H1 (cell line): ENCODE measurements around the gene STARD7. TPM values are rescaled to one million over a fixed set of nuclear protein-coding genes. Genes with fewer than 3 reads are reported as not detected.

Source experiments
- CTCF ChIA-PET: fragments of 300-600 bp; sonication (Branson Sonifier 250); formaldehyde crosslinking; loops from one replicate; lab custom pipeline; 2021; ENCODE audit not compliant: partially characterized antibody; lab: Charles Lee
- POLR2A ChIA-PET: fragments of 300-600 bp; sonication (Branson Sonifier 250); formaldehyde crosslinking; loops from one replicate; lab custom pipeline; 2021; ENCODE audit warnings: inconsistent platforms; ENCODE audit not compliant: partially characterized antibody; lab: Charles Lee
- DNase-seq, 2 experiments: peaks; one replicate each; pipeline versions ENCODE4 v3.0.0 to v3.0.0-alpha.2; 2010 to 2022; ENCODE audit warnings: low spot score in 2 of 2, low read depth in 1 of 2, mixed read lengths in 1 of 2
- FAIRE-seq: peaks from 2 replicates; lab custom pipeline; 2011; peaks lifted over from hg19 to GRCh38; lab: Jason Lieb, UNC
- H2AFZ ChIP-seq: 2 replicates; pipeline ENCODE4 v1.8.1; 2012; ENCODE audit warnings: low read length, inconsistent platforms
- H2AK5ac ChIP-seq: 2 replicates; pipeline ENCODE4 v1.6.1; 2013; ENCODE audit warnings: low read depth, low read length
- H2BK120ac ChIP-seq: replicated peaks from 2 replicates; pipeline ENCODE3; 2013; ENCODE audit warnings: low read depth, low read length, inconsistent platforms
- H2BK12ac ChIP-seq: 2 replicates; pipeline ENCODE4 v1.6.1; 2013; ENCODE audit warnings: low read depth, low read length
- H2BK15ac ChIP-seq: 2 replicates; pipeline ENCODE4 v1.6.1; 2013; ENCODE audit warnings: low read length
- H2BK20ac ChIP-seq: 2 replicates; pipeline ENCODE4 v1.6.1; 2013; ENCODE audit warnings: low read length
- H2BK5ac ChIP-seq: 2 replicates; pipeline ENCODE4 v1.6.1; 2013; ENCODE audit warnings: low read depth, low read length
- H3K14ac ChIP-seq: 2 replicates; pipeline ENCODE4 v1.6.1; 2013; ENCODE audit warnings: inconsistent platforms; ENCODE audit not compliant: insufficient read length
- H3K18ac ChIP-seq: 2 replicates; pipeline ENCODE4 v1.6.1; 2013; ENCODE audit warnings: low read length; ENCODE audit errors: extremely low read depth
- H3K23ac ChIP-seq: 2 replicates; pipeline ENCODE4 v1.6.1; 2013; ENCODE audit warnings: inconsistent platforms; ENCODE audit not compliant: insufficient read length
- H3K23me2 ChIP-seq: 2 replicates; pipeline ENCODE4 v1.6.1; 2013; ENCODE audit warnings: low read depth, low read length
- H3K27ac ChIP-seq: 2 replicates; pipeline ENCODE4 v1.6.1; 2011; ENCODE audit warnings: low read depth, low read length, inconsistent platforms
- H3K27me3 ChIP-seq, 4 experiments: replicated peaks in 1 of 4; 1 replicate in 1 of 4; 2 replicates in 3 of 4; pipeline versions ENCODE4 v1.6.1 to v1.8.1; 2011 to 2013; ENCODE audit warnings: low read length in 3 of 4, mild to moderate bottlenecking in 3 of 4, inconsistent platforms in 2 of 4, mixed read lengths in 2 of 4, moderate library complexity in 1 of 4; ENCODE audit not compliant: control insufficient read depth in 3 of 4, insufficient read depth in 3 of 4; ENCODE audit errors: extremely low read depth in 1 of 4
- H3K36me3 ChIP-seq, 4 experiments: 2 replicates each; pipeline versions ENCODE4 v1.6.1 to v1.8.1; 2011 to 2013; ENCODE audit warnings: mild to moderate bottlenecking in 4 of 4, low read length in 3 of 4, moderate library complexity in 2 of 4, control low read depth in 1 of 4, inconsistent platforms in 1 of 4; ENCODE audit not compliant: insufficient read depth in 4 of 4, control insufficient read depth in 2 of 4
- H3K4ac ChIP-seq: replicated peaks from 2 replicates; pipeline ENCODE3; 2013; ENCODE audit warnings: low read length, low read depth, mixed read lengths, inconsistent platforms; ENCODE audit not compliant: insufficient read length
- H3K4me1 ChIP-seq, 4 experiments: replicated peaks in 1 of 4; 1 replicate in 1 of 4; 2 replicates in 3 of 4; pipeline versions ENCODE4 v1.6.1 to v1.8.1; 2011 to 2013; ENCODE audit warnings: low read length in 3 of 4, inconsistent platforms in 2 of 4, mixed read lengths in 1 of 4; ENCODE audit not compliant: insufficient read depth in 4 of 4, control insufficient read depth in 3 of 4
- H3K4me2 ChIP-seq, 2 experiments: 2 replicates each; pipeline versions ENCODE4 v1.6.1 to v1.8.1; 2011 to 2013; ENCODE audit warnings: low read depth in 2 of 2, low read length in 2 of 2, control low read depth in 1 of 2, inconsistent platforms in 1 of 2, mild to moderate bottlenecking in 1 of 2; ENCODE audit not compliant: insufficient read depth in 1 of 2
- H3K4me3 ChIP-seq, 4 experiments: fragments of 200-600, 300-600 bp in 1 of 4; sonication (generic), shearing (Covaris generic), sonication (Bioruptor Twin) in 1 of 4; 2 replicates each; pipeline versions ENCODE4 v1.5.1 to v1.8.1; 2011 to 2016; ENCODE audit warnings: low read length in 4 of 4, low read depth in 3 of 4, control low read depth in 2 of 4, inconsistent platforms in 2 of 4, mild to moderate bottlenecking in 2 of 4, mixed read lengths in 1 of 4, moderate library complexity in 1 of 4; ENCODE audit not compliant: insufficient read depth in 2 of 4; ENCODE audit errors: extremely low read depth in 1 of 4
- H3K56ac ChIP-seq: replicated peaks from 2 replicates; pipeline ENCODE3; 2013; ENCODE audit warnings: low read depth, mild to moderate bottlenecking, mixed read lengths, low read length, inconsistent platforms; ENCODE audit not compliant: insufficient read length
- H3K79me1 ChIP-seq: 2 replicates; pipeline ENCODE4 v1.6.1; 2013; ENCODE audit warnings: low read depth, low read length, control low read depth
- H3K79me2 ChIP-seq, 2 experiments: 2 replicates each; pipeline versions ENCODE4 v1.6.1 to v1.8.1; 2012 to 2013; ENCODE audit warnings: low read length in 2 of 2, mild to moderate bottlenecking in 2 of 2, inconsistent platforms in 1 of 2; ENCODE audit not compliant: insufficient read depth in 2 of 2, control insufficient read depth in 1 of 2
- H3K9ac ChIP-seq, 4 experiments: replicated peaks in 1 of 4; 1 replicate in 1 of 4; 2 replicates in 3 of 4; pipeline versions ENCODE4 v1.6.1 to v1.8.1; 2011 to 2013; ENCODE audit warnings: low read depth in 3 of 4, low read length in 3 of 4, control low read depth in 2 of 4, mild to moderate bottlenecking in 2 of 4, moderate library complexity in 2 of 4, inconsistent platforms in 1 of 4; ENCODE audit errors: extremely low read depth in 1 of 4
- H3K9me3 ChIP-seq, 2 experiments: 2 replicates each; pipeline versions ENCODE4 v1.6.1 to v1.8.1; 2012 to 2013; ENCODE audit warnings: mild to moderate bottlenecking in 2 of 2, moderate library complexity in 2 of 2, control low read depth in 1 of 2, inconsistent platforms in 1 of 2, low read depth in 1 of 2, low read length in 1 of 2, mixed read lengths in 1 of 2; ENCODE audit not compliant: insufficient read depth in 2 of 2
- H4K20me1 ChIP-seq, 2 experiments: replicated peaks in 1 of 2; 2 replicates each; pipeline versions ENCODE3 to v1.8.1; 2011 to 2013; ENCODE audit warnings: inconsistent platforms in 2 of 2, low read length in 2 of 2, mild to moderate bottlenecking in 1 of 2; ENCODE audit not compliant: insufficient read depth in 2 of 2, control insufficient read depth in 1 of 2
- H4K5ac ChIP-seq: 2 replicates; pipeline ENCODE4 v1.6.1; 2013; ENCODE audit warnings: low read length, low read depth, mixed read lengths, inconsistent platforms; ENCODE audit not compliant: insufficient read length
- H4K8ac ChIP-seq: 2 replicates; pipeline ENCODE4 v1.8.0; 2013; ENCODE audit warnings: mild to moderate bottlenecking, moderate library complexity, low read length, inconsistent platforms; ENCODE audit not compliant: insufficient read depth; ENCODE audit errors: extremely low read depth
- H4K91ac ChIP-seq: replicated peaks from 2 replicates; pipeline ENCODE3; 2013; ENCODE audit warnings: low read length, mixed read lengths, inconsistent platforms; ENCODE audit not compliant: insufficient read length
- CHD2 ChIP-seq: IDR thresholded peaks from 2 replicates; pipeline ENCODE4 v1.6.1; 2012; ENCODE audit warnings: low read length, improper control_type of control experiment
- RNF2 ChIP-seq: fragments of 200-900, 300-1000 bp; sonication (generic); IDR thresholded peaks from 2 replicates; pipeline ENCODE4 v1.7.1; 2016; ENCODE audit warnings: borderline replicate concordance, low read depth, mild to moderate bottlenecking, antibody characterized with exemption, low read length; ENCODE audit not compliant: poor library complexity, severe bottlenecking; ENCODE audit errors: missing control alignments
- WGBS, 2 experiments: shearing (Covaris generic) in 1 of 2; methylation state at CpG; one replicate each; pipeline versions ENCODE4 v1.1.6 to v1.1.7; 2013 to 2015; ENCODE audit warnings: low lambda C conversion rate in 2 of 2, mixed read lengths in 2 of 2, inconsistent platforms in 1 of 2, low coverage in 1 of 2, missing lambda C conversion rate in 1 of 2; ENCODE audit not compliant: insufficient replicate concordance in 2 of 2, insufficient coverage in 1 of 2, insufficient read length in 1 of 2; ENCODE audit errors: extremely low coverage in 1 of 2, missing lambda C conversion rate in 1 of 2; 5-methylcytosine and 5-hydroxymethylcytosine counted together
- polyA plus RNA-seq, 7 experiments: library from polyadenylated mRNA; depleted of rRNA in 3 of 7; stranded (reverse) in 5 of 7; unstranded in 2 of 7; fragments of >200 nt in 5 of 7; fragments of 200-250 nt in 2 of 7; gene quantifications; 1 replicate in 5 of 7; 2 replicates in 1 of 7; 4 replicates in 1 of 7; pipeline versions ENCODE4 v1.2.1 to v1.2.3, GENCODE V29; 2011 to 2013; ENCODE audit warnings: missing spikeins in 2 of 7, mixed read lengths in 2 of 7
- total RNA-seq: library from RNA; stranded (reverse); fragmentation: NEBNext Ultra II Directional; extraction: Animal tissue kit (Norgen Biotek cat#: 25700); gene quantifications from 2 replicates; pipeline ENCODE4 v1.2.1, GENCODE V29; 2021

STARD7 gene
- total and polyA plus RNA-seq, 2 of the 8 experiments (the other 6 are each of a cell fraction or from before 2014, with no cell fraction given): 89.1 to 200 TPM

DNA sequence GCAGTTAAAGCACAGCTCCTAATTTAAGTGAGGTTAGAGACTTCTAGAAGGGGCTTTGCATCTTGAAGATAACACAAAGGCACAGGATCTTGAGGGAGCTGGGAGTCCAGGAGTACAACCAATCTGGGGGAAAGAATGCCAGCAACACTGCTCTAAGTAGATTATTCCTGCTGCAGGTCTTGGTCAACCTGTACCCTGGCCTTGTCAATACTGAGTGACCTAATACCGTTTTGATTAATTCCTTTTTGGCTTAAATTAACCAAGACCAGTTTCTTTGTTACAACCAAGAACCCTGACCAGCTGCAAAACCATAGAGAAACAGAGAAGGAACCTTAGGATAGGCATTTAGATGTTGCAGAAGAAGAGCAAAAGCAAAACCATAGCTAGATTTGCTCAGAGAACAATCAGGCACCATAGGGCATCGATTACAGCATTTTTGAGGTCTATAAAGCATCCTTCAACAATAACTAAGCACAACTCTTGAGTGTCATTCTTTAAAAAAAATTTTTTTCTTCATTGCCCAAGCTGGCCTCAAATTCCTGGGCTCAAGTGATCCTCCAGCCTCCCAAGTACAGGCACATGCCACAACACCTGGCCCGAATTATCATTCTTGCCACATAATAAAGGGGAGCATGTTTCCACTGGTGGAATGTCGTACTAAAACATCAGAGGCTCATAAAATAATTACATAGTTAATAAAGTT lies 6.3 kb downstream of the STARD7 start:
- Histone ChIP-seq H3K27me3 (no peaks in the 10 kb centered on the region), H4K91ac (no peak overlapping the region), H3K14ac (no peak overlapping the region), H2BK20ac (no peak overlapping the region), H2BK15ac (no peak overlapping the region), H4K8ac (no peak overlapping the region), H3K23me2 (peaks cover 2% of the 10 kb centered on the region; the same call in 1 of the 2 replicates), H3K56ac (no peak overlapping the region), H3K18ac (no peak overlapping the region), H2BK5ac (no peak overlapping the region), H3K36me3 (no peaks in the 10 kb centered on the region), H3K4ac (no peak overlapping the region), H3K4me1 (peaks cover 2 to 6% (median 4%) of the 10 kb centered on the region in 4 experiments; a peak in 4 of 7 replicates), H4K5ac (no peak overlapping the region), H2AK5ac (no peak overlapping the region), H3K9ac (no peak overlapping the region), H3K23ac (no peak overlapping the region), H3K79me2 (peaks cover 56 to 99% of the 10 kb centered on the region in 2 experiments), H3K4me3 (no peak overlapping the region), H3K27ac (no peak overlapping the region), H2BK120ac (no peak overlapping the region), H2AFZ (no peak overlapping the region), H4K20me1 (peaks cover 34 to 48% of the 10 kb centered on the region in 2 experiments), H3K4me2 (no peak overlapping the region), H3K79me1 (peaks cover 2% of the 10 kb centered on the region; the same call in 1 of the 2 replicates), H2BK12ac (no peak overlapping the region), H3K9me3 (no peaks in the 10 kb centered on the region)
- ChIA-PET CTCF (interaction anchor here (0.7 to 2.2 kb wide), 11 partner anchors 10 to 210 kb away, joined by 3 to 8 read pairs (median 4); partner anchors contain the start of gene ASTL), POLR2A (interaction anchor here (1.0 to 1.7 kb wide), 6 partner anchors 20 to 123 kb away, joined by 3 to 6 read pairs (median 4); partner anchors contain the start of gene ITPRIPL1)
- WGBS, 2 experiments: 86% methylated on average over 4 of the region's 4 CpGs; no CpG with 5 or more reads in 1 of the 2 experiments
- TF ChIP-seq CHD2: no peak
- TF ChIP-seq RNF2: no peak
- DNase-seq (no peak), FAIRE-seq (no peak)
